ENCODE data around the gene STN1. TPM values are rescaled to one million over a fixed set of nuclear protein-coding genes. Genes with fewer than 3 reads are reported as not detected.

Gene STN1
- total RNA-seq, 1 donor from 2014 or later, result 27.7 TPM

- no peak for DNase-seq (ENCODE audit: low read depth)
These were observed 56.5 kb downstream of the STN1 start for GRCh38 chr10:103861505-103861904.

GRCh38 chr10:103859161-103860086, 58.6 kb downstream of the STN1 start:
- DNase-seq (ENCODE audit: low read depth), result peak; percentile 69

- no peak for DNase-seq (ENCODE audit: low read depth)
These were observed 59.6 kb downstream of the STN1 start for GRCh38 chr10:103858360-103858759.

GRCh38 chr10:103856797-103857170, 61.2 kb downstream of the STN1 start:
- no peak for DNase-seq (ENCODE audit: low read depth)

- DNase-seq (ENCODE audit: low read depth), result no peak
These were observed 61.9 kb downstream of the STN1 start for GRCh38 chr10:103855852-103856796.

- no peak for DNase-seq (ENCODE audit: low read depth)
These were observed 62.6 kb downstream of the STN1 start, which contains the start of gene SH3PXD2A for GRCh38 chr10:103855424-103855823. Gene SH3PXD2A, minus strand, starts transcription at chr10:103855576. Its CDS starts 310 bp downstream, at chr10:103855266.

GRCh38 chr10:103854686-103855391, 63.1 kb downstream of the STN1 start:
- DNase-seq (ENCODE audit: low read depth), result no peak

- DNase-seq (ENCODE audit: low read depth), result no peak
These were observed 63.7 kb downstream of the STN1 start for GRCh38 chr10:103854265-103854685.

GRCh38 chr10:103853428-103854264, 64.3 kb downstream of the STN1 start:
- no peak for DNase-seq (ENCODE audit: low read depth)

- no peak for DNase-seq (ENCODE audit: low read depth)
These were observed 65.1 kb downstream of the STN1 start for GRCh38 chr10:103852856-103853255.

- DNase-seq (ENCODE audit: low read depth), result no peak
These were observed 65.7 kb downstream of the STN1 start for GRCh38 chr10:103852189-103852711.

- no peak for DNase-seq (ENCODE audit: low read depth)
These were observed 66.7 kb downstream of the STN1 start for GRCh38 chr10:103851261-103851660.

GRCh38 chr10:103850572-103850895, 67.5 kb downstream of the STN1 start:
- DNase-seq (ENCODE audit: low read depth), result no peak

- DNase-seq (ENCODE audit: low read depth), result peak; percentile 91
These were observed 68.0 kb downstream of the STN1 start for GRCh38 chr10:103849880-103850571.

- no peak for DNase-seq (ENCODE audit: low read depth)
These were observed 68.6 kb downstream of the STN1 start for GRCh38 chr10:103849212-103849877.

- no peak for DNase-seq (ENCODE audit: low read depth)
These were observed 70.0 kb downstream of the STN1 start for GRCh38 chr10:103847909-103848468.

- DNase-seq (ENCODE audit: low read depth), result no peak
These were observed 70.6 kb downstream of the STN1 start for GRCh38 chr10:103847346-103847745.

- no peak for DNase-seq (ENCODE audit: low read depth)
These were observed 72.0 kb downstream of the STN1 start for GRCh38 chr10:103845972-103846371.

- peak; percentile 35 for DNase-seq (ENCODE audit: low read depth)
These were observed 72.6 kb downstream of the STN1 start for GRCh38 chr10:103845346-103845745.

Measured in renal cortical epithelial cell (primary cell).